GM12878 (cell line): Measurements from ENCODE around the gene GPBP1. TPM values are rescaled to one million over a fixed set of nuclear protein-coding genes. Genes with fewer than 3 reads are reported as not detected.

Experiments
- ATAC-seq: fragments of 200-7000 bp; cut with Tn5 transposase; 3 replicates; pipeline ENCODE4 v1.9.1; 2020; ENCODE audit warnings: mild to moderate bottlenecking, moderate library complexity
- BruUV-seq: library from RNA; stranded (reverse); fragments of 400-500 nt; replicated peaks from 2 replicates; lab custom pipeline; 2021; lab: Mats Ljungman, UMichigan
- CTCF ChIA-PET: fragments of 300-600 bp; sonication (Branson Sonifier 250); formaldehyde crosslinking; extraction: SDS; loops from one replicate; lab custom pipeline; 2021; ENCODE audit warnings: inconsistent platforms; lab: Yijun Ruan, JAX
- POLR2A ChIA-PET: fragments of 350-600 bp; formaldehyde crosslinking; extraction: SDS; loops from one replicate; lab custom pipeline; 2021; ENCODE audit warnings: inconsistent platforms; lab: Charles Lee
- RAD21 ChIA-PET: fragments of 300-600 bp; sonication (Branson Sonifier 250); formaldehyde crosslinking; loops from one replicate; lab custom pipeline; 2023; ENCODE audit warnings: antibody characterized with exemption; ENCODE audit not compliant: unreplicated experiment; lab: Charles Lee
- SMC1A ChIA-PET: fragments of 300-600 bp; sonication (Branson Sonifier 250); formaldehyde crosslinking; loops from one replicate; lab custom pipeline; 2023; ENCODE audit not compliant: unreplicated experiment, uncharacterized antibody; lab: Charles Lee
- DNase-seq: peaks from one replicate; pipeline ENCODE4 v3.0.0-alpha.2; 2011; ENCODE audit warnings: low read depth, low spot score
- FAIRE-seq: peaks from 3 replicates; lab custom pipeline; 2011; peaks lifted over from hg19 to GRCh38; lab: Jason Lieb, UNC
- H2AFZ ChIP-seq: 2 replicates; pipeline ENCODE4 v1.6.0; 2011; ENCODE audit warnings: low read depth, low read length, control low read depth; ENCODE audit not compliant: control insufficient read depth
- H3K27ac ChIP-seq: 2 replicates; pipeline ENCODE4 v1.5.1; 2011; ENCODE audit warnings: control low read depth; ENCODE audit not compliant: control insufficient read depth, insufficient read depth
- H3K27me3 ChIP-seq, 2 experiments: replicated peaks in 1 of 2; 2 replicates each; pipeline versions ENCODE4 v1.6.0 to v1.6.1; 2011; ENCODE audit warnings: low read length in 1 of 2; ENCODE audit not compliant: control insufficient read depth in 2 of 2, insufficient read depth in 2 of 2
- H3K36me3 ChIP-seq, 2 experiments: 2 replicates each; pipeline ENCODE4 v1.5.1; 2011; ENCODE audit warnings: low read length in 1 of 2; ENCODE audit not compliant: control insufficient read depth in 2 of 2, insufficient read depth in 2 of 2
- H3K4me1 ChIP-seq: 2 replicates; pipeline ENCODE4 v1.6.1; 2011; ENCODE audit warnings: mild to moderate bottlenecking, low read length, moderate library complexity, mixed read lengths; ENCODE audit not compliant: control insufficient read depth, insufficient read depth
- H3K4me2 ChIP-seq: 2 replicates; pipeline ENCODE4 v1.6.0; 2011; ENCODE audit warnings: control low read depth; ENCODE audit not compliant: control insufficient read depth, insufficient read depth
- H3K4me3 ChIP-seq: fragments of 200-600 bp; sonication (generic); 2 replicates; pipeline ENCODE4 v1.5.1; 2016
- H3K79me2 ChIP-seq: 2 replicates; pipeline ENCODE4 v1.6.0; 2011; ENCODE audit warnings: low read length; ENCODE audit not compliant: control insufficient read depth, insufficient read depth
- H3K9ac ChIP-seq: 2 replicates; pipeline ENCODE4 v1.8.0; 2011; ENCODE audit warnings: low read length, control low read depth, mixed read lengths; ENCODE audit not compliant: control insufficient read depth, insufficient read depth
- H3K9me3 ChIP-seq: replicated peaks from 3 replicates; pipeline ENCODE4 v1.5.1; 2011; ENCODE audit warnings: mild to moderate bottlenecking, low read length; ENCODE audit not compliant: control insufficient read depth, insufficient read depth
- H4K20me1 ChIP-seq: 2 replicates; pipeline ENCODE4 v1.6.0; 2011; ENCODE audit not compliant: control insufficient read depth, insufficient read depth
- ATF7 ChIP-seq: fragments of 450-650 bp; IDR thresholded peaks from 2 replicates; pipeline ENCODE4 v1.6.1; 2016; ENCODE audit warnings: low read depth, mild to moderate bottlenecking
- IKZF2 ChIP-seq, 2 experiments: fragments of 450-650 bp; IDR thresholded peaks; 2 replicates each; pipeline ENCODE4 v1.6.1; 2017; ENCODE audit warnings: mild to moderate bottlenecking in 2 of 2, moderate library complexity in 2 of 2
- MXI1 ChIP-seq: fragments of 150-350 bp; IDR thresholded peaks from 2 replicates; pipeline ENCODE4 v1.6.1; 2011; ENCODE audit warnings: low read depth, mild to moderate bottlenecking, inconsistent platforms, low read length, improper control_type of control experiment
- POU2F2 ChIP-seq: IDR thresholded peaks from 3 replicates; pipeline ENCODE4 v1.6.1; 2011; ENCODE audit warnings: low read depth, mild to moderate bottlenecking, low read length, borderline replicate concordance
- RUNX3 ChIP-seq: IDR thresholded peaks from 2 replicates; pipeline ENCODE4 v1.6.1; 2012; ENCODE audit warnings: low read length, inconsistent platforms
- STAT3 ChIP-seq: IDR thresholded peaks from 2 replicates; pipeline ENCODE4 v1.6.1; 2011; ENCODE audit warnings: low read depth, low read length, improper control_type of control experiment
- ZNF622 ChIP-seq: fragments of 450-650 bp; IDR thresholded peaks from 2 replicates; pipeline ENCODE4 v1.6.1; 2017; ENCODE audit warnings: mild to moderate bottlenecking, inconsistent platforms
- whole genome bisulfite sequencing: methylation state at CpG from one replicate; pipeline ENCODE4 v1.1.6; 2016; ENCODE audit warnings: low lambda C conversion rate; ENCODE audit not compliant: insufficient replicate concordance, insufficient coverage; ENCODE audit errors: missing lambda C conversion rate; 5-methylcytosine and 5-hydroxymethylcytosine counted together
- in situ Hi-C: fragments of 300-500 bp; cut with MboI; formaldehyde crosslinking; loops from 9 replicates; pipeline ENCODE4 v1.14.3; 2018; ENCODE audit warnings: mixed read lengths
- intact Hi-C: fragments of 100-400 bp; cut with micrococcal nuclease; formaldehyde crosslinking; loops from one replicate; pipeline ENCODE4 v1.14.2; 2022; ENCODE audit not compliant: unreplicated experiment
- polyA plus RNA-seq, 11 experiments: library from polyadenylated mRNA; depleted of rRNA in 4 of 11; unstranded in 6 of 11; stranded (reverse) in 5 of 11; fragments of >200 nt; fragmentation: Nextera tagmentation in 4 of 11; fragmentation: Illumina TruSeq in 1 of 11; extraction: Ambion mirVana in 4 of 11; extraction: Trizol in 1 of 11; gene quantifications; 1 replicate in 1 of 11; 2 replicates in 10 of 11; pipeline versions ENCODE4 v1.2.1 to v1.2.3, GENCODE V29; 2011 to 2016; ENCODE audit warnings: inconsistent platforms in 2 of 11, missing spikeins in 2 of 11, low read depth in 1 of 11
- total RNA-seq, 4 experiments: library from RNA; depleted of rRNA in 3 of 4; stranded (reverse); fragments of >200 nt in 3 of 4; fragmentation: Illumina TruSeq in 1 of 4; extraction: Trizol in 1 of 4; gene quantifications; 2 replicates each; pipeline versions ENCODE4 v1.2.1 to v1.2.3, GENCODE V29; 2013 to 2021
- TF ChIP-seq, protein P1 (sequence below): fragments of 450-650 bp; IDR thresholded peaks from 2 replicates; pipeline ENCODE4 v1.6.1; 2017; ENCODE audit warnings: mild to moderate bottlenecking, low read depth, inconsistent platforms; ENCODE audit not compliant: poor library complexity, severe bottlenecking
- TF ChIP-seq, protein P2 (sequence below): fragments of 450-650 bp; conservative IDR thresholded peaks from 2 replicates; pipeline ENCODE4 v1.6.1; 2017; ENCODE audit warnings: mild to moderate bottlenecking, moderate library complexity

The GPBP1 gene
- total and polyA plus RNA-seq, 10 of the 15 experiments (the other 5 are each of a cell fraction or from before 2014, with no cell fraction given) = 27.0 to 96.2 (median 55.4) TPM

DNA sequence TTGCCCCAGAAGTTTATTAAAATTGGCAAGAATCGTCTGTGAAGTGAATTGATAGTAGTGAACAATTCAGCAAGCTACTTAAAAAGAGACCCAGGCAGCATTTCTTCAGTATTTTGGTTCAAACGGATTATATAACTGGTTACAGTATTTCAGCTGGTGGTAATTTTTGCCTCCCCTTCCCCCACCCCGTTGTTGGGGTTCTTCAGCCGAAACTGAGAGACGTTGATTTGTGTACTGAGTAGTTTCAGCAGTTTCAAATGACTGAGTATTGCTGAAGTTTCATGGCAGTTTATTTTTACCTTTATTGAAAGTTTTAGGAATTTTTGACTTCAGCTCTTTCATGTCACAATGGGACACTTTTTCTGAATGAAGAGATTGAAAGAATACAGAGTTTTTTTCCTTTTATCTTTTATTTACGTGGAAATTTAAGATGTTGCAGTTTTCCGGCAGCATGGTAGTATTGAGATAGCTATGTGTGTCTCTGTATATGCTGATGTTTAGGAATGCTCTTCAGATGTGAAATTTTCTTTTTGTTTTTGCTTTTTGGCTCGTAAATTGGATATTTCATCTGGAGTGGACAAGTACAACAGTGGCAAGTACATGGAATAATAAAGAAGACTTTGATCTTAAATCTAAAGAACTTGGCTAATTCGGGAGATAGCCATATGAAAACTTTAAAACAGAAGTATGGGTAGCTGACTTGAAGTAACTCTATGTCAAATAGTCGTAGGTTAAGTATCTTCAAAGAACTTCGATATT, 1.9 kb downstream of the GPBP1 start (continued):
- TF ChIP-seq STAT3 (no peak), RUNX3 (peak; percentile 75), ATF7 (peak; percentile 20; the same call in 1 of the 2 replicates), POU2F2 (no peak)

DNA sequence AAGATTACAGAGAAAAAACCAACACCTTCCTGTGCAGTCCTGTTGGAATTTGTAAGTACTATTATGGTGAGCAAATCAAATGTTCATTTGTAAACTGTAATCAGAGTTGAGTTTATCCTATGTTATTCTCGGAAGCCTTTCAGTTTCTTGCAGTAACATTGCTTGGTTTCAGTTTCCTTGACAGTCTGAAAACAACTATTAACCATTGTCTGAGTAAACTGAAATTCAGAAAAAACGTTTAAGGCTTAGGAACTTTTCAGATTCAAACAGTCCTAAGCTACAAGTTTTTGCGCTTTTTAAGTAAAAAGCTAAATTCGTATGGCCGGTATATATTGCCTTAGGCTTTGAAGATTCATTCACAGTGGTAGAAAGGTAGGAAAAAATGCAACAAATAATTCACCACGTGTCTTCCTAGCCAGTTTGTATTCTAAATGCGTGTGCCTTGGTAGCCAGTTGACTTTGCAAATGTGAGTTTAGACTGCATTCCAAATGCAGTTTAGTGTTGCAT, 2.5 kb downstream of the GPBP1 start:
- CTCF ChIA-PET = interaction anchor here (1.4 to 2.5 kb wide), 4 partner anchors 11 to 266 kb away, joined by 5 to 16 read pairs (median 8); no protein-coding TSS in a partner anchor
- FAIRE-seq = no peak
- H3K4me1 ChIP-seq = peaks cover 9% of the 10 kb centered on the region

More for the DNA sequence above, 2.5 kb downstream of the GPBP1 start:
- H3K4me2 ChIP-seq = peak overlapping the region; percentile 77
- ATAC-seq (no peak), DNase-seq (no peak)
- peaks cover 10% of the 10 kb centered on the region for H4K20me1 ChIP-seq
- H3K9ac ChIP-seq = peak overlapping the region; percentile 59
- RAD21 ChIA-PET = interaction anchor here (0.8 to 2.4 kb wide), 5 partner anchors 12 to 267 kb away, joined by 4 to 10 read pairs (median 6); partner anchors contain the start of gene SETD9
- H3K4me3 ChIP-seq = peak overlapping the region; percentile 87
- in situ Hi-C loops = loop anchor here (10.0 to 25.0 kb wide), 2 partner anchors 1182 to 1864 kb away; partner anchors contain the start of genes DHX29, IL6ST and MTREX
- SMC1A ChIA-PET = interaction anchor here (0.9 to 6.8 kb wide), 13 partner anchors 13 to 1186 kb away, joined by 3 to 48 read pairs (median 5); no protein-coding TSS in a partner anchor
- H3K9me3 ChIP-seq = no peaks in the 10 kb centered on the region
- H2AFZ ChIP-seq = no peak overlapping the region
- TF ChIP-seq, protein P1, sequence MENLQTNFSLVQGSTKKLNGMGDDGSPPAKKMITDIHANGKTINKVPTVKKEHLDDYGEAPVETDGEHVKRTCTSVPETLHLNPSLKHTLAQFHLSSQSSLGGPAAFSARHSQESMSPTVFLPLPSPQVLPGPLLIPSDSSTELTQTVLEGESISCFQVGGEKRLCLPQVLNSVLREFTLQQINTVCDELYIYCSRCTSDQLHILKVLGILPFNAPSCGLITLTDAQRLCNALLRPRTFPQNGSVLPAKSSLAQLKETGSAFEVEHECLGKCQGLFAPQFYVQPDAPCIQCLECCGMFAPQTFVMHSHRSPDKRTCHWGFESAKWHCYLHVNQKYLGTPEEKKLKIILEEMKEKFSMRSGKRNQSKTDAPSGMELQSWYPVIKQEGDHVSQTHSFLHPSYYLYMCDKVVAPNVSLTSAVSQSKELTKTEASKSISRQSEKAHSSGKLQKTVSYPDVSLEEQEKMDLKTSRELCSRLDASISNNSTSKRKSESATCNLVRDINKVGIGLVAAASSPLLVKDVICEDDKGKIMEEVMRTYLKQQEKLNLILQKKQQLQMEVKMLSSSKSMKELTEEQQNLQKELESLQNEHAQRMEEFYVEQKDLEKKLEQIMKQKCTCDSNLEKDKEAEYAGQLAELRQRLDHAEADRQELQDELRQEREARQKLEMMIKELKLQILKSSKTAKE = peak; percentile 20
- TF ChIP-seq, protein P2, sequence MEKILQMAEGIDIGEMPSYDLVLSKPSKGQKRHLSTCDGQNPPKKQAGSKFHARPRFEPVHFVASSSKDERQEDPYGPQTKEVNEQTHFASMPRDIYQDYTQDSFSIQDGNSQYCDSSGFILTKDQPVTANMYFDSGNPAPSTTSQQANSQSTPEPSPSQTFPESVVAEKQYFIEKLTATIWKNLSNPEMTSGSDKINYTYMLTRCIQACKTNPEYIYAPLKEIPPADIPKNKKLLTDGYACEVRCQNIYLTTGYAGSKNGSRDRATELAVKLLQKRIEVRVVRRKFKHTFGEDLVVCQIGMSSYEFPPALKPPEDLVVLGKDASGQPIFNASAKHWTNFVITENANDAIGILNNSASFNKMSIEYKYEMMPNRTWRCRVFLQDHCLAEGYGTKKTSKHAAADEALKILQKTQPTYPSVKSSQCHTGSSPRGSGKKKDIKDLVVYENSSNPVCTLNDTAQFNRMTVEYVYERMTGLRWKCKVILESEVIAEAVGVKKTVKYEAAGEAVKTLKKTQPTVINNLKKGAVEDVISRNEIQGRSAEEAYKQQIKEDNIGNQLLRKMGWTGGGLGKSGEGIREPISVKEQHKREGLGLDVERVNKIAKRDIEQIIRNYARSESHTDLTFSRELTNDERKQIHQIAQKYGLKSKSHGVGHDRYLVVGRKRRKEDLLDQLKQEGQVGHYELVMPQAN = peak; percentile 63
- no peak for TF ChIP-seq ZNF622
- TF ChIP-seq MXI1 = 0 out of 2 replicates have a peak, but pooled peaks have one; percentile 43
- peak in 1 of 2 experiments; percentile 24; a peak in 1 of 4 replicates for TF ChIP-seq IKZF2 (IDR thresholded peaks at IDR 0.05)
- H3K27ac ChIP-seq = peak overlapping the region; percentile 99
- WGBS = 1% methylated on average over 7 of the region's 7 CpGs
- no TSS peak for BruUV-seq
- peaks cover 0 to 5% of the 10 kb centered on the region in 2 experiments; a peak in 2 of 4 replicates for H3K36me3 ChIP-seq
- intact Hi-C loops = loop anchor here (1.0 kb wide), 1 partner anchor 45 kb away; no protein-coding TSS in a partner anchor
- peaks cover 79% of the 10 kb centered on the region for H3K79me2 ChIP-seq
- H3K27me3 ChIP-seq = no peaks in the 10 kb centered on the region
- POLR2A ChIA-PET = interaction anchor here (0.9 to 2.8 kb wide), 5 partner anchors 12 to 265 kb away, joined by 3 to 23 read pairs (median 6); no protein-coding TSS in a partner anchor
